ENCODE data around the gene MOV10L1. TPM values are rescaled to one million over a fixed set of nuclear protein-coding genes. Genes with fewer than 3 reads are reported as not detected.

Gene MOV10L1
- total RNA-seq, 4 donors from 2014 or later: 0.13 to 1.7 (median 1.6) TPM; not detected in 1

DNA sequence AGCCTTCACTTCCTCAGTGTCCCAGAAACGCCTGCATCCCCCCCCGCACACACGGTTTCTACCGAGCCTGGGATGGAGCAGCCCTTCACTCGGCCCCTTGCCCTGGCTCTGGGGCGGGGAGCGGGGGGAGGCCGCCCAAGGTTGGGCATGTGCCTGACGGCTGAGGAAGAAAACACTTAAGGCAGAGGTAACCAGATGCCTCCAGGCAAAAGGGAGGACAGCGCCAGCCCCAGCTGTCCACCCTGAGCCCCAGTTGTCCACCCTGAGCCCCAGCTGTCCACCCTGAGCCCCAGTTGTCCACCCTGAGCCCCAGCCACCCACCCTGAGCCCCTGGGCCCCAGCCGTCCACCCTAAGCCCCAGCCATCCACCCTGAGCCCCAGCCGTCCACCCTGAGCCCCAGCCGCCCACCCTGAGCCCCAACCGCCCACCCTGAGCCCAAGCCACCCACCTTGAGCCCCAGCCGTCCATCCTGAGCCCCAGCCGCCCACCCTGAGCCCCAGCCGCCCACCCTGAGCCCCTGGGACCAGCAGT is 27.9 kb upstream of the MOV10L1 start:
- intact Hi-C loops (cut with DNase I; ENCODE audit: low total_unique reads): no loop called here
- no peak for DNase-seq (ENCODE audit: low spot score in 2 of 2)
- H3K4me3 ChIP-seq (ENCODE audit: low read depth, poor library complexity, severe bottlenecking): no peak overlapping the region
- no peak for TF ChIP-seq POLR2A (IDR thresholded peaks at IDR 0.05)
- TF ChIP-seq, protein P1, sequence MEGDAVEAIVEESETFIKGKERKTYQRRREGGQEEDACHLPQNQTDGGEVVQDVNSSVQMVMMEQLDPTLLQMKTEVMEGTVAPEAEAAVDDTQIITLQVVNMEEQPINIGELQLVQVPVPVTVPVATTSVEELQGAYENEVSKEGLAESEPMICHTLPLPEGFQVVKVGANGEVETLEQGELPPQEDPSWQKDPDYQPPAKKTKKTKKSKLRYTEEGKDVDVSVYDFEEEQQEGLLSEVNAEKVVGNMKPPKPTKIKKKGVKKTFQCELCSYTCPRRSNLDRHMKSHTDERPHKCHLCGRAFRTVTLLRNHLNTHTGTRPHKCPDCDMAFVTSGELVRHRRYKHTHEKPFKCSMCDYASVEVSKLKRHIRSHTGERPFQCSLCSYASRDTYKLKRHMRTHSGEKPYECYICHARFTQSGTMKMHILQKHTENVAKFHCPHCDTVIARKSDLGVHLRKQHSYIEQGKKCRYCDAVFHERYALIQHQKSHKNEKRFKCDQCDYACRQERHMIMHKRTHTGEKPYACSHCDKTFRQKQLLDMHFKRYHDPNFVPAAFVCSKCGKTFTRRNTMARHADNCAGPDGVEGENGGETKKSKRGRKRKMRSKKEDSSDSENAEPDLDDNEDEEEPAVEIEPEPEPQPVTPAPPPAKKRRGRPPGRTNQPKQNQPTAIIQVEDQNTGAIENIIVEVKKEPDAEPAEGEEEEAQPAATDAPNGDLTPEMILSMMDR (IDR thresholded peaks at IDR 0.05): no peak
- 80 to 81% methylated on average over 17 of the region's 17 CpGs for WGBS, 2 donors

GRCh38 chr22:50062509-50063135 is 27.2 kb upstream of the MOV10L1 start:
- TF ChIP-seq POLR2A (IDR thresholded peaks at IDR 0.05): no peak
- TF ChIP-seq, protein P1 (IDR thresholded peaks at IDR 0.05): no peak
- intact Hi-C loops (cut with DNase I; ENCODE audit: low total_unique reads): no loop called here
- no peak for DNase-seq (ENCODE audit: low spot score in 2 of 2)
- 90 to 91% methylated on average over 17 to 19 of the region's 19 CpGs for WGBS, 2 donors
- H3K4me3 ChIP-seq (ENCODE audit: low read depth, poor library complexity, severe bottlenecking): no peak overlapping the region

GRCh38 chr22:50063589-50064393 is 26.0 kb upstream of the MOV10L1 start:
- intact Hi-C loops (cut with DNase I; ENCODE audit: low total_unique reads): no loop called here
- no peak overlapping the region for H3K4me3 ChIP-seq (ENCODE audit: low read depth, poor library complexity, severe bottlenecking)
- 79 to 84% methylated on average over 22 to 23 of the region's 23 CpGs for WGBS, 2 donors
- no peak for TF ChIP-seq POLR2A (IDR thresholded peaks at IDR 0.05)
- TF ChIP-seq, protein P1 (IDR thresholded peaks at IDR 0.05): no peak
- no peak for DNase-seq (ENCODE audit: low spot score in 2 of 2)

GRCh38 chr22:50064453-50064852 is 25.4 kb upstream of the MOV10L1 start:
- intact Hi-C loops (cut with DNase I; ENCODE audit: low total_unique reads): no loop called here
- TF ChIP-seq POLR2A (IDR thresholded peaks at IDR 0.05): no peak
- TF ChIP-seq, protein P1 (IDR thresholded peaks at IDR 0.05): no peak
- no peak overlapping the region for H3K4me3 ChIP-seq (ENCODE audit: low read depth, poor library complexity, severe bottlenecking)
- WGBS, 2 donors: 70 to 73% methylated on average over 18 of the region's 18 CpGs
- no peak for DNase-seq (ENCODE audit: low spot score in 2 of 2)

GRCh38 chr22:50067244-50067643 is 22.6 kb upstream of the MOV10L1 start:
- intact Hi-C loops (cut with DNase I; ENCODE audit: low total_unique reads): no loop called here
- H3K4me3 ChIP-seq (ENCODE audit: low read depth, poor library complexity, severe bottlenecking): no peak overlapping the region
- DNase-seq (ENCODE audit: low spot score in 2 of 2): no peak
- 75 to 82% methylated on average over 5 to 8 of the region's 8 CpGs for WGBS, 2 donors
- no peak for TF ChIP-seq POLR2A (IDR thresholded peaks at IDR 0.05)

GRCh38 chr22:50068096-50068495 is 21.7 kb upstream of the MOV10L1 start:
- DNase-seq (ENCODE audit: low spot score in 2 of 2): no peak
- WGBS, 2 donors: 85% methylated on average over 10 to 11 of the region's 11 CpGs
- intact Hi-C loops (cut with DNase I; ENCODE audit: low total_unique reads): no loop called here

More at GRCh38 chr22:50068096-50068495, 21.7 kb upstream of the MOV10L1 start:
- TF ChIP-seq, protein P1 (IDR thresholded peaks at IDR 0.05): no peak
- no peak for TF ChIP-seq POLR2A (IDR thresholded peaks at IDR 0.05)
- no peak overlapping the region for H3K4me3 ChIP-seq (ENCODE audit: low read depth, poor library complexity, severe bottlenecking)

All from lower leg skin (tissue), 4 donors.